Middle frontal gyrus (tissue), 1 donor: Measurements from ENCODE around the gene ZNF598.
"Not testable (repeated sequence)": the region's sequence is repeated elsewhere in the genome, so short reads cannot be mapped to it uniquely, and the experiment has no call there.

Source experiments
- DNase-seq: peaks from one replicate; pipeline ENCODE4 v3.0.0-alpha.2; 2015; ENCODE audit warnings: low spot score; ENCODE audit errors: extremely low spot score

The ZNF598 gene

GRCh38 chr16:1977875-1978268, 31.7 kb downstream of the ZNF598 start:
- no peak for DNase-seq

DNA sequence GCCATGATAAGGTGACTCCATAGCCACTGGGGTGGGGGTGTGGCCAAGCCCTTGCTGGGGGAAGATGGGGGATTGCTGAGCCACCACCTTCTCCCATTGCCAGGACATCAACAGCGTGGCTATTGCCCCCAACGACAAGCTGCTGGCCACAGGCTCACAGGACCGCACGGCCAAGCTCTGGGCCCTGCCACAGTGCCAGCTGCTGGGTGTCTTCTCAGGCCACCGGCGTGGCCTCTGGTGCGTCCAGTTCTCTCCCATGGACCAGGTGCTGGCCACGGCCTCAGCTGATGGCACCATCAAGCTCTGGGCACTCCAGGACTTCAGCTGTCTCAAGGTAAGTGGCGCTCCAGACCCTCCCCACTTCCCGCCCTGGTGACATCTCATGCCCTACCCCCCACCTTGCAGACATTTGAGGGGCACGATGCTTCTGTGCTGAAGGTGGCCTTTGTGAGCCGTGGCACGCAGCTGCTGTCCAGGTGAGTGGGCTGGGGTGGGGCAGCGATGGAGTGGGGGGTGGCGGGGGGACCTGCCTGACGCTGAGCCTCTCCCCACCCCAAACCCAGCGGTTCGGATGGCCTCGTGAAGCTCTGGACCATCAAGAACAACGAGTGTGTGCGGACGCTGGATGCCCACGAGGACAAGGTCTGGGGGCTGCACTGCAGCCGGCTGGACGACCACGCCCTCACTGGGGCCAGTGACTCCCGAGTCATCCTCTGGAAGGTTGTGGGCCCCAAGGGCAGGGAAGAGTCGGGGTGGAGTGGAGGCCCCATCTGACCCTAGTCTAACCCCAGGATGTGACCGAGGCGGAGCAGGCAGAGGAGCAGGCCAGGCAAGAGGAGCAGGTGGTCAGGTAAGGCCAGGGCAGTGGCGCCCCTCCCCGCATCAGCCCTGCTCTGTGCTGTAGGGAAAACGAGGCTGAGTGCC, 32.4 kb downstream of the ZNF598 start:
- no peak for DNase-seq

DNA sequence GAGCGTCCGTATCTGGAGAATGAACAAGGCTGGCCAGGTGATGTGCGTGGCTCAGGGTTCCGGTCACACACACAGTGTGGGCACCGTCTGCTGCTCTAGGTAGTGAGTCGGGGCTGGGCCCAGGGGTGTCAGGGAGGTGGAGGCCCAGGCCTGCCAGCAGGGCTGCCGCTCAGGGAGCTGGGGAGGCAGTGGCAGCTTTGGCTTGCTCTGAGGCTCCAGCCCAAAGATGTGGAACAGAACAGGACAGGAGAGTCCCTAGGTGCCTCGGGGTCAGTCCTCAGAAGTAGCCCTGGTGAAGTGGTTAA, 33.5 kb downstream of the ZNF598 start:
- no peak for DNase-seq

- no peak for DNase-seq
Observed at GRCh38 chr16:1975432-1976215, 34.0 kb downstream of the ZNF598 start.

DNA sequence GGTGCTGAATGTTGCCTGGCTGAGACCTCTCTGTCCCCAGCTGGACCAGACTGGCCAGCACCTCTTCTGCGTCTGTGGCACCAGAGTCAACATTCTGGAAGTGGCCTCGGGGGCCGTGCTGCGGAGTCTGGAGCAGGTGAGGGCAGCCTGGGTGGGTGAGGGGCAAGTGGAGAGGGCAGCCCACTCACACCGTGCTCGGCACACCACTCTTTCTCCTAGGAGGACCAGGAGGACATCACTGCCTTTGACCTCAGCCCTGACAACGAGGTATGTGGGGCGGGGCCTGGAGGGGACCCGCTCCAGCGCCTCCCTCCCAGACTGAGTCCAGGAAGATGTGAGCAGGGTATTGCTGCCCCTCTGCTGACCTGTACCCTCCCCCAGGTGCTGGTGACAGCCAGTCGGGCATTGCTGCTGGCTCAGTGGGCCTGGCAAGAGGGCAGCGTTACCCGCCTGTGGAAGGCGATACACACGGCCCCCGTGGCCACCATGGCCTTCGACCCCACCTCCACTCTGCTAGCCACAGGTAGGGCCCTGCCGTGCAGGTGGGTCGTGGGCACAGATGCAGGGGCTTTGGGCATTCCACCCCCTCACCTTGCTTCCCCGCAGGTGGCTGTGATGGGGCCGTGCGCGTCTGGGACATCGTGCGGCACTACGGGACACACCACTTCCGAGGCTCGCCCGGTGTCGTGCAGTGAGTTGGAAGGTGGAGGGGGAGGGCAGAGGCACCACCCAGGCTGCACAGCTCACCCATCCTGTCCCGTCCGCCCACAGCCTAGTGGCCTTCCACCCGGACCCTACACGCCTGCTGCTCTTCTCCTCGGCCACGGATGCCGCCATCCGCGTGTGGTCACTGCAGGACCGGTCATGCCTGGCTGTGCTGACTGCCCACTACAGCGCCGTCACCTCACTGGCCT, 35.2 kb downstream of the ZNF598 start:
- DNase-seq, result no peak

GRCh38 chr16:1973461-1974156, 36.0 kb downstream of the ZNF598 start:
- no peak for DNase-seq

DNA sequence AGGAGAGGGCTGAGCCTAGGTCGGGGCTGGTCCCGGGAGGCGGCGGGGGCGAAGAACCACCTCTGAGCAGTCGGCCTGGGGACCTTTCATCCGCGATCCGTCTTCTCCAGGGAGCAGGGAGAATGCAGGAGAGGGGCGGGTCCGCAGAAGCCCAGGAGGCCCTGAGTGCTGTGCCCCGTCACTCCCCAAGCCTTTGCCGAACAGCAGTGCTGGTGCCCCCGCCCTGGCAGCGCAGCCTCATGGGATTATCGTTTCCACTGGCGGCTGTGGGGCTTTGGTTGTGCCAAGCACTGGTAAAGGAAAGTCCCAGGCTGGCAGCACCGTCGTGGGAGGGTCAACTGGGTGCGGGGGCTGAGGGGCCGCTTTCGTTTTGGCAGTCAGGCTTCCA, 37.1 kb downstream of the ZNF598 start:
- no peak for DNase-seq

GRCh38 chr16:1971796-1972489, 37.7 kb downstream of the ZNF598 start, which contains the start of gene TBL3:
Gene TBL3 (plus strand): TSS chr16:1972053. CDS start chr16:1972165, 112 bp downstream.
- peak; percentile 88 for DNase-seq

- no peak for DNase-seq
Observed at GRCh38 chr16:1968146-1968953, 41.3 kb downstream of the ZNF598 start.

DNA sequence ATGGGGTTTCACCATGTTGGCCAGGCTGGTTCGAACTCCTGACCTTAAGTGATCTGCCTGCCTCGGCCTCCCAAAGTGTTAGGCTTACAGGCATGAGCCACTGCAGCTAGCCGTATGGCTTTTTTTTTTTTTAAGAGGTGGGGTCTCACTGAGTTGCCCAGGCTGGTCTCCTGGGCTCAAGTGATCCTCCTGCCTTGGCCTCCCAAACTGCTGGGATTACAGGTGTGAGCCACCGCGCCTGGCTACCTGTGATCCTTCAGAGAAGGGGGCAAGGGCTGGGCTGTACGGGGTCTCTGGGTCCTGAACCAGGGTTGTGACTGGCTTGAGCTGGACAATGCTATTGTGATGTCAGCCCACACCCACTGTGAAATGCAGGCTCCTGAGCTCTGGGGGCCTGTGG, 43.2 kb downstream of the ZNF598 start, which contains the start of gene RNF151:
RNF151 (plus strand) TSS at position 397 of the 400 bp plus-strand sequence. CDS start 26 bp downstream, outside the sequence.
- no peak for DNase-seq

DNA sequence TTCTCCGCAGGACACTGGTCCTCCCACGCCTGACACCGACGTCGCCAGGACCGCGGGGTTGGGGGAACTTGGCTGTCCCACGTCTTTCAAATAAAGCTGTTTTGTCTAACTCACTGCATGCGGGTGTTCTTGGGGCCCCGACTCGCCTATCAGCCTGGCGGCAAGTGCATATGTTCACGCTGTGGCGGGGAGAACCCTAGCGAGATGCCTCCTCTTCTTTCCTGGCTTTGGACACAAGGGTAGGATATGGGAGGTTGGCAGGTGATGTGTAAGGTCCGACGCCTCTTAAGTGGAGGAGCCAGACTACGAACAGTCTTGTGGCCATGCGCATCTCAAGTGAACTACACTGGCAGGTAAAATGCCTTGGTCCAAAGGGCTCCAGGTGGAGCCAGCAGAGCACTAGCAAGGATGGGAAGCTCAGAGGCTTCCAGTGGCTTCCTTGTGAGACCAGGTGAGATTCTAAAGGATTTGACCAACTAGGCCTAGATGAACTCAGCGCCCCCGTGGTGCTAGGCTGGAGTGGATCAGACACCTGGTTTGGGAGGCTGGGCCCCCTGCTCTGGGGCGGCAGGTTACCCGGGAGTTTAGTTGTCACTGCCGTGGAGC, 44.1 kb downstream of the ZNF598 start:
- DNase-seq, result no peak

- peak; percentile 96 for DNase-seq
Observed at GRCh38 chr16:1964506-1965395, 44.9 kb downstream of the ZNF598 start, which contains the start of gene RPS2. Gene RPS2 (minus strand): TSS chr16:1964826. CDS start chr16:1964625, 201 bp downstream.

GRCh38 chr16:1963806-1964505, 45.7 kb downstream of the ZNF598 start:
- no peak for DNase-seq

DNA sequence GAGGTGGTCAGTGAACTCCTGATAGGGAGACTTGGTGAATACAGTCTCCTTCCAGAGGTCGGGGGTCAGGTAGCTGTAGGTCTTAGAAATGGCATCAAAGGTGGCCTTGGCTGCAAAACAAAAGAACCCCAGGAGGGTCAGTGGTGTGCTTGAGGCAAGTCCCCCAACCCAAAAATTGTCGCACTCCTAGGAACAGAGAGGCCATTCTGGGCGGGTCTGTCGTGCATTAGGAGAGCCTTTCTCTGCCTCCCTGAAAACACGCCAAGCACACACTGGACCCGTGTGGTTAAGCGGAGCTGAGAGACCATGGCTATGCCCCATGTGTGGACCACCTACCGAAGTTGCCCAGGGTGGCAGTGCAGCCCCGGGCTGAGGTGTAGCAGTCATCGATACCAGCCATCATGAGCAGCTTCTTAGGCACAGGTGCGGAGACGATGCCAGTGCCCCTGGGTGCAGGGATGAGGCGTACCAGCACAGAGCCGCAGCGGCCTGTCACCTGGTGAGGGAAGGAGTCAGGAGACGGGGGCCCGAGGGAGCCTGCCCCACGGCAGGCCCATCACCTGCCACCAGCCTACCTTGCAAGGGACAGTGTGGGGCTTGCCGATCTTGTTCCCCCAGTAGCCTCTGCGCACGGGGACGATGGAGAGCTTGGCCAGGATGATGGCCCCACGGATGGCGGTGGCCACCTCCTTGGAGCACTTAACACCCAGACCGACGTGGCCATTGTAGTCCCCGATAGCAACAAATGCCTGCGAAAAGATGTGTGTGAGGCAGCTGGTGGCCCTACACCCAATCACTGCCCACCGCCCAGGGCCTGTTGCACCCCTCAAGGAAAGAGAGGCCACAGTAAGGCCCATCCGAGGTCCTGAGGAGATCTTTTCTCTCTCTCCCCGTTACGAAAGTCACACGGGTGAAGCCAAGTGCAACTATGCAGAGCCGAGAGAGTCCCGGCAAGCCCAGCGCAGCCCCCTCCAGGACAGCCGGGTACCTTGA, 47.2 kb downstream of the ZNF598 start:
- not testable (repeated sequence) for DNase-seq

DNA sequence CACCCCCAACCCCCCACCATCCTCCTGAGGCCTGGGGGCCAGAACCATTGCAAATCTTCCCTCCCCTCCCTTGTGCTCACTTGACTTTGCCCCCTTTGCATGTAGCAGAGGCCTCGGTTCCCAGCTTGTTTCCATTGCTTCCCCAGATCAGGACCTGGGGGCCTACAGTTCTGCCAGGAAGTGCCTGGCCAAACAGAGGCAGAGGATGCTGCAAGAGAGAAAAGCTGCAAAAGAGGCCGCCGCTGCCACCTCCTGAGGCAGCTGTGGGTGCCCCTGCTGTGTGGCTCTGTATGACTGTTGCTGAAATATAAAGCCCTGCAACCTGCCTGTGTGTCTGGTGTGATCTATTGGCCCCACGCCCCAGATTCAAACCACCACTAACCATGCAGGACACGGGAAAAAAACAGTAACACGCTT, 48.0 kb downstream of the ZNF598 start:
- no peak for DNase-seq
